Stimulated activated CD8-positive, alpha-beta memory T cell treated with anti-CD3 and anti-CD28 coated beads, Interleukin-12 subunit alpha, Interleukin-12 subunit beta, amount 100 ng/mL, for 1 hour (primary cell): ENCODE results near the gene KCNQ1.

Source experiments
- DNase-seq: peaks from one replicate; pipeline ENCODE4 v3.0.0-alpha.2; 2020; ENCODE audit warnings: low read depth

KCNQ1 gene

GRCh38 chr11:2665526-2666400, 221.0 kb downstream of the KCNQ1 start:
- DNase-seq = no peak

GRCh38 chr11:2666401-2666741, 221.6 kb downstream of the KCNQ1 start:
- no peak for DNase-seq

GRCh38 chr11:2666828-2667570, 222.2 kb downstream of the KCNQ1 start:
- DNase-seq = no peak

- no peak for DNase-seq
These were observed 223.1 kb downstream of the KCNQ1 start for GRCh38 chr11:2667940-2668339.

GRCh38 chr11:2668876-2669275, 224.1 kb downstream of the KCNQ1 start:
- no peak for DNase-seq

GRCh38 chr11:2669634-2670469, 225.0 kb downstream of the KCNQ1 start:
- no peak for DNase-seq

GRCh38 chr11:2670541-2671100, 225.8 kb downstream of the KCNQ1 start:
- DNase-seq = no peak

GRCh38 chr11:2671748-2672147, 226.9 kb downstream of the KCNQ1 start:
- DNase-seq = no peak

GRCh38 chr11:2672553-2673249, 227.9 kb downstream of the KCNQ1 start:
- no peak for DNase-seq

GRCh38 chr11:2673250-2673610, 228.4 kb downstream of the KCNQ1 start:
- no peak for DNase-seq

- no peak for DNase-seq
These were observed 229.2 kb downstream of the KCNQ1 start for GRCh38 chr11:2673871-2674471.

GRCh38 chr11:2674658-2675131, 229.9 kb downstream of the KCNQ1 start:
- DNase-seq = no peak

- DNase-seq = no peak
These were observed 230.7 kb downstream of the KCNQ1 start for GRCh38 chr11:2675540-2675939.

- DNase-seq = no peak
These were observed 232.3 kb downstream of the KCNQ1 start for GRCh38 chr11:2677127-2677526.

- no peak for DNase-seq
These were observed 233.6 kb downstream of the KCNQ1 start for GRCh38 chr11:2678396-2678795.

GRCh38 chr11:2679011-2679676, 234.3 kb downstream of the KCNQ1 start:
- no peak for DNase-seq

- DNase-seq = no peak
These were observed 236.8 kb downstream of the KCNQ1 start for GRCh38 chr11:2681408-2682145.

GRCh38 chr11:2683806-2684205, 239.0 kb downstream of the KCNQ1 start:
- DNase-seq = no peak

- DNase-seq = no peak
These were observed 239.8 kb downstream of the KCNQ1 start for GRCh38 chr11:2684581-2684980.

GRCh38 chr11:2685051-2685450, 240.2 kb downstream of the KCNQ1 start:
- no peak for DNase-seq
